K562 (cell line): ENCODE measurements around the gene TIAM1.

Experiments
- EZH2 ChIP-seq: IDR thresholded peaks from 2 replicates; pipeline ENCODE4 v1.6.1; 2012; ENCODE audit warnings: low read depth, mild to moderate bottlenecking, inconsistent platforms, low read length, borderline replicate concordance
- FOXP1 ChIP-seq: sonication (generic); formaldehyde crosslinking; IDR thresholded peaks from 2 replicates; pipeline ENCODE4 v1.8.0; 2022; ENCODE audit warnings: mild to moderate bottlenecking, missing genetic modification reagents

GRCh38 chr21:31173881-31174555 is 170.0 kb downstream of the TIAM1 start:
- TF ChIP-seq EZH2 (no peak), FOXP1 (CRISPR knock-in tag) (no peak)
